B cell (primary cell): ENCODE data around the gene CAPN3. TPM values are rescaled to one million over a fixed set of nuclear protein-coding genes. Genes with fewer than 3 reads are reported as not detected.

Source experiments
- ATAC-seq: fragments of 200-7000 bp; cut with Tn5 transposase; one replicate; pipeline ENCODE4 v1.10.0; 2021; ENCODE audit warnings: low read depth, mild to moderate bottlenecking, moderate number of reproducible peaks, moderate library complexity
- CTCF ChIA-PET: fragments of 350-600 bp; sonication (Branson Sonifier 250); formaldehyde crosslinking; loops from one replicate; lab custom pipeline; 2021; ENCODE audit warnings: antibody characterized with exemption, inconsistent platforms; lab: Charles Lee
- POLR2A ChIA-PET: fragments of 350-600 bp; sonication (Branson Sonifier 250); formaldehyde crosslinking; loops from one replicate; lab custom pipeline; 2021; ENCODE audit warnings: antibody characterized with exemption; lab: Charles Lee
- DNase-seq: peaks from one replicate; pipeline ENCODE4 v3.0.0; 2013
- H2AFZ ChIP-seq: 2 replicates; pipeline ENCODE4 v1.6.1; 2012; ENCODE audit warnings: mild to moderate bottlenecking, low read depth, low read length; ENCODE audit not compliant: insufficient read depth, poor library complexity, severe bottlenecking
- H3K27ac ChIP-seq, 2 donors: 1 replicate in 1 of 2; 2 replicates in 1 of 2; pipeline ENCODE4 v1.5.1; 2012 to 2013; ENCODE audit warnings: low read length in 2 of 2, mild to moderate bottlenecking in 2 of 2, moderate library complexity in 1 of 2
- H3K27me3 ChIP-seq, 4 experiments: fragments of 200-600 bp in 1 of 4; sonication (generic) in 1 of 4; replicated peaks in 1 of 4; 1 replicate in 2 of 4; 2 replicates in 2 of 4; pipeline versions ENCODE4 v1.6.1 to v1.7.0; 2013 to 2016; ENCODE audit warnings: low read length in 3 of 4, mild to moderate bottlenecking in 2 of 4, mixed read lengths in 1 of 4, moderate library complexity in 1 of 4; ENCODE audit not compliant: insufficient read depth in 4 of 4, control insufficient read depth in 3 of 4; ENCODE audit errors: control extremely low read depth in 1 of 4
- H3K36me3 ChIP-seq, 2 experiments: replicated peaks in 1 of 2; 1 replicate in 1 of 2; 2 replicates in 1 of 2; pipeline versions ENCODE4 v1.6.1 to v1.7.1; 2013; ENCODE audit warnings: low read length in 1 of 2; ENCODE audit not compliant: insufficient read depth in 2 of 2, control insufficient read depth in 1 of 2; ENCODE audit errors: control extremely low read depth in 1 of 2, extremely low read depth in 1 of 2
- H3K4me1 ChIP-seq, 2 donors: fragments of 200-600 bp in 1 of 2; sonication (generic) in 1 of 2; 1 replicate in 1 of 2; 2 replicates in 1 of 2; pipeline versions ENCODE4 v1.5.1 to v1.6.1; 2013 to 2017; ENCODE audit warnings: low read length in 2 of 2; ENCODE audit not compliant: control insufficient read depth in 2 of 2, insufficient read depth in 2 of 2
- H3K4me2 ChIP-seq: replicated peaks from 2 replicates; pipeline ENCODE3; 2012; ENCODE audit warnings: mild to moderate bottlenecking, low read depth, low read length; ENCODE audit not compliant: poor library complexity, severe bottlenecking
- H3K4me3 ChIP-seq, 5 experiments: fragments of 200-600 bp in 1 of 5; sonication (generic) in 1 of 5; 1 replicate in 3 of 5; 2 replicates in 2 of 5; pipeline versions ENCODE4 v1.5.1 to v1.7.0; 2011 to 2016; ENCODE audit warnings: low read length in 4 of 5, mild to moderate bottlenecking in 4 of 5, low read depth in 2 of 5, control low read depth in 1 of 5, moderate library complexity in 1 of 5; ENCODE audit not compliant: insufficient read depth in 1 of 5; ENCODE audit errors: control extremely low read depth in 1 of 5, extremely low read depth in 1 of 5
- H3K79me2 ChIP-seq: fragments of 200-600 bp; sonication (generic); one replicate; pipeline ENCODE4 v1.6.0; 2016; ENCODE audit warnings: low read length; ENCODE audit not compliant: control insufficient read depth, insufficient read depth
- H3K9ac ChIP-seq: fragments of 200-600 bp; sonication (generic); 2 replicates; pipeline ENCODE4 v1.6.1; 2017; ENCODE audit warnings: mild to moderate bottlenecking, low read length, moderate library complexity
- H3K9me3 ChIP-seq, 3 donors: one replicate each; pipeline versions ENCODE4 v1.6.1 to v1.7.1; 2013; ENCODE audit warnings: low read length in 2 of 3; ENCODE audit not compliant: control insufficient read depth in 2 of 3, insufficient read depth in 1 of 3; ENCODE audit errors: control extremely low read depth in 1 of 3
- H4K20me1 ChIP-seq: 2 replicates; pipeline ENCODE4 v1.6.0; 2012; ENCODE audit warnings: mild to moderate bottlenecking, low read length; ENCODE audit not compliant: insufficient read depth, control insufficient read depth, poor library complexity, severe bottlenecking
- H3K27ac Mint-ChIP-seq: one replicate; pipeline ENCODE4 v1.8.0; 2021; ENCODE audit warnings: mixed read lengths
- H3K27me3 Mint-ChIP-seq: one replicate; pipeline ENCODE4 v1.8.0; 2021; ENCODE audit warnings: mixed read lengths
- H3K4me1 Mint-ChIP-seq: one replicate; pipeline ENCODE4 v1.8.0; 2021; ENCODE audit warnings: mixed read lengths
- H3K4me3 Mint-ChIP-seq: one replicate; pipeline ENCODE4 v1.8.0; 2021; ENCODE audit warnings: mixed read lengths
- H3K9me3 Mint-ChIP-seq: one replicate; pipeline ENCODE4 v1.8.0; 2022; ENCODE audit warnings: mixed read lengths; ENCODE audit not compliant: insufficient read depth
- CTCF ChIP-seq: fragments of 200-600 bp; IDR thresholded peaks from one replicate; pipeline ENCODE4 v1.8.0; 2022; ENCODE audit warnings: antibody characterized with exemption, mild to moderate bottlenecking
- EZH2 ChIP-seq: IDR thresholded peaks from 2 replicates; pipeline ENCODE4 v1.6.1; 2012; ENCODE audit warnings: borderline replicate concordance, low read depth, mild to moderate bottlenecking, moderate library complexity, low read length; ENCODE audit not compliant: insufficient read depth, poor library complexity, severe bottlenecking
- WGBS: methylation state at CpG from one replicate; pipeline ENCODE4 v1.1.5; 2013; ENCODE audit warnings: missing lambda C conversion rate; ENCODE audit not compliant: insufficient coverage; 5-methylcytosine and 5-hydroxymethylcytosine counted together
- intact Hi-C: fragments of 100-400 bp; cut with micrococcal nuclease; formaldehyde crosslinking; loops from one replicate; pipeline ENCODE4 v1.10.0; 2022
- polyA plus RNA-seq: library from polyadenylated mRNA; depleted of rRNA; stranded (reverse); fragments of >200 nt; gene quantifications from 2 replicates; pipeline ENCODE4 v1.2.3, GENCODE V29; 2012
- total RNA-seq, 2 donors: library from RNA; stranded (reverse); fragments of 120-200 nt in 1 of 2; gene quantifications; 1 replicate in 1 of 2; 2 replicates in 1 of 2; pipeline versions ENCODE4 v1.2.3 to v1.2.4, GENCODE V29; 2013 to 2022

CAPN3 gene
- total and polyA plus RNA-seq, 2 donors (not counting 1 experiment from before 2014, with no cell fraction given) = 41.7 to 143 TPM

DNA sequence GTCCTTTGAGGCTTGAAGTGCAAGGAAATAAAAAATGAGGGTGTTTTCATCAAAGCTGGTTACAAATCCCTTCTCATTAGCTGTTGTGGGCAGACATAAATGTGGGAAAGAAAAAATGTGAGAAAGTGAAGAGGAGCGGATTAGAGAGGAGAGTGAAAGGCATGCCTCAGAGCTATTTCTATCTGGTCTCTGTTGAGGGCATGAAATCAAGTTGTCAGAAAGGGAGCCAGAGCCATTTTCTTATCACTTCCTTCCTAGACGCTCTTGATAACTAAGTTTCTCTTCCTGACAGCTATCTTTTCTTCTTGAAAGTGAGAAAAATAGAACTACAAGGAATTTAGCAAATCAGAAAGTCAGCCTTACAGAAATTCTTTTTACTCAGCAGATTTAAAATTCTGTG is 20.8 kb upstream of the CAPN3 start:
- H3K27me3 Mint-ChIP-seq = no peaks in the 10 kb centered on the region
- Histone ChIP-seq H2AFZ (no peak overlapping the region), H3K36me3 (peaks cover 4 to 23% of the 10 kb centered on the region in 2 experiments), H3K9me3 (peaks cover 5 to 9% (median 8%) of the 10 kb centered on the region in 3 donors), H3K4me3 (no peak overlapping the region), H3K4me2 (no peak overlapping the region), H3K79me2 (no peaks in the 10 kb centered on the region), H3K4me1 (no peaks in the 10 kb centered on the region), H4K20me1 (no peaks in the 10 kb centered on the region), H3K9ac (no peak overlapping the region), H3K27ac (no peak overlapping the region), H3K27me3 (no peaks in the 10 kb centered on the region)
- no peak for DNase-seq
- ChIA-PET POLR2A (no interaction called here), CTCF (no interaction called here)
- TF ChIP-seq EZH2 (no peak), CTCF (no peak)
- H3K4me3 Mint-ChIP-seq = no peak overlapping the region
- H3K27ac Mint-ChIP-seq = no peak overlapping the region
- intact Hi-C loops = no loop called here
- WGBS = no CpG with 5 or more reads among the region's 2 CpGs
- ATAC-seq = no peak
- no peaks in the 10 kb centered on the region for H3K4me1 Mint-ChIP-seq
- H3K9me3 Mint-ChIP-seq = peaks cover 8% of the 10 kb centered on the region

- Mint-ChIP-seq H3K4me3 (no peak overlapping the region), H3K27me3 (no peaks in the 10 kb centered on the region), H3K4me1 (no peaks in the 10 kb centered on the region), H3K27ac (no peak overlapping the region), H3K9me3 (no peaks in the 10 kb centered on the region)
- Histone ChIP-seq H4K20me1 (no peaks in the 10 kb centered on the region), H3K27ac (no peak overlapping the region), H3K4me1 (no peaks in the 10 kb centered on the region), H3K4me2 (no peak overlapping the region), H2AFZ (no peak overlapping the region), H3K36me3 (peaks cover 0 to 68% of the 10 kb centered on the region in 2 experiments), H3K27me3 (no peaks in the 10 kb centered on the region), H3K9me3 (no peaks in the 10 kb centered on the region), H3K9ac (no peak overlapping the region), H3K79me2 (no peaks in the 10 kb centered on the region), H3K4me3 (no peak overlapping the region)
- ChIA-PET POLR2A (no interaction called here), CTCF (no interaction called here)
- TF ChIP-seq EZH2 = no peak
- no peak for TF ChIP-seq CTCF
- ATAC-seq = no peak
- no peak for DNase-seq
- intact Hi-C loops = no loop called here
- 98% methylated on average over 4 of the region's 6 CpGs for WGBS
These were observed 15.6 kb upstream of the CAPN3 start for GRCh38 chr15:42343596-42344232.
